AG04449 (cell line): ENCODE data around the gene IGSF23.
A peak's percentile ranks its signal among the peaks of the same experiment; 100 is the strongest.

ENCODE experiments used
- CTCF ChIA-PET: fragments of 350-600 bp; formaldehyde crosslinking; extraction: SDS; loops from one replicate; lab custom pipeline; 2021; ENCODE audit warnings: antibody characterized with exemption; lab: Yijun Ruan, JAX
- POLR2A ChIA-PET: fragments of 400-600, 350-600 bp; formaldehyde crosslinking; extraction: SDS; loops from one replicate; lab custom pipeline; 2020; ENCODE audit warnings: antibody characterized with exemption, inconsistent platforms; lab: Yijun Ruan, JAX
- DNase-seq: peaks from one replicate; pipeline ENCODE4 v3.0.0-alpha.2; 2010; ENCODE audit warnings: low read depth, low spot score
- H3K4me3 ChIP-seq: 2 replicates; pipeline ENCODE4 v1.5.1; 2011; ENCODE audit warnings: low read depth, mild to moderate bottlenecking, control low read depth, low read length
- CTCF ChIP-seq: IDR thresholded peaks from one replicate; pipeline ENCODE4 v1.5.1; 2011; ENCODE audit warnings: mild to moderate bottlenecking, moderate library complexity, low read length, control low read depth, inconsistent platforms; ENCODE audit not compliant: insufficient read depth; ENCODE audit errors: missing control alignments

Gene IGSF23

GRCh38 chr19:44653977-44654774 lies 40.8 kb downstream of the IGSF23 start:
- peak; percentile 62 for TF ChIP-seq CTCF
- no peak overlapping the region for H3K4me3 ChIP-seq
- POLR2A ChIA-PET, result interaction anchor here (1.1 kb wide), 1 partner anchor 10 kb away, joined by 4 read pairs; the partner anchor contains the start of gene PVR
- CTCF ChIA-PET, result interaction anchor here (1.1 to 9.3 kb wide), 12 partner anchors 9 to 117 kb away, joined by 3 to 121 read pairs (median 7); partner anchors contain the start of gene PVR
- no peak for DNase-seq

- ChIA-PET POLR2A (interaction anchor here (0.6 to 1.7 kb wide), 3 partner anchors 9 to 86 kb away, joined by 3 to 4 read pairs (median 3); no protein-coding TSS in a partner anchor), CTCF (interaction anchor here (0.6 to 9.3 kb wide), 30 partner anchors 8 to 187 kb away, joined by 3 to 121 read pairs (median 5); partner anchors contain the start of gene PVR)
- peak; percentile 94 for TF ChIP-seq CTCF
- no peak overlapping the region for H3K4me3 ChIP-seq
- DNase-seq, result no peak
These were observed 44.0 kb downstream of the IGSF23 start for GRCh38 chr19:44657211-44657921.

- POLR2A ChIA-PET, result no interaction called here
- no peak overlapping the region for H3K4me3 ChIP-seq
- CTCF ChIA-PET, result interaction anchor here (0.6 to 9.3 kb wide), 17 partner anchors 10 to 186 kb away, joined by 3 to 121 read pairs (median 13); partner anchors contain the start of gene PVR
- no peak for TF ChIP-seq CTCF
- DNase-seq, result no peak
These were observed 44.8 kb downstream of the IGSF23 start for GRCh38 chr19:44658069-44658733.

GRCh38 chr19:44660081-44660480 lies 46.7 kb downstream of the IGSF23 start:
- DNase-seq, result no peak
- CTCF ChIA-PET, result interaction anchor here (0.7 to 9.3 kb wide), 7 partner anchors 12 to 111 kb away, joined by 3 to 121 read pairs (median 4); no protein-coding TSS in a partner anchor
- H3K4me3 ChIP-seq, result no peak overlapping the region
- POLR2A ChIA-PET, result no interaction called here
- TF ChIP-seq CTCF, result no peak

GRCh38 chr19:44661205-44661604 lies 47.8 kb downstream of the IGSF23 start:
- ChIA-PET CTCF (interaction anchor here (3.5 to 4.5 kb wide), 2 partner anchors 28 to 110 kb away, joined by 20 to 21 read pairs; no protein-coding TSS in a partner anchor), POLR2A (interaction anchor here (1.3 kb wide), 1 partner anchor 13 kb away, joined by 4 read pairs; no protein-coding TSS in a partner anchor)
- TF ChIP-seq CTCF, result no peak
- no peak for DNase-seq
- no peak overlapping the region for H3K4me3 ChIP-seq
